T-helper 2 cell treated with Interferon-gamma antibody and Interleukin-4, amounts not matched to agents 5 μg/mL and 100 μg/mL, for 36 hours (primary cell): ENCODE data around the gene STK11.

Experiments used
- DNase-seq: peaks from one replicate; pipeline ENCODE4 v3.0.0; 2021; ENCODE audit warnings: low spot score
- H3K27ac Mint-ChIP-seq: one replicate; pipeline ENCODE4 v1.8.0; 2021; ENCODE audit warnings: mild to moderate bottlenecking, mixed read lengths
- H3K27me3 Mint-ChIP-seq: one replicate; pipeline ENCODE4 v1.8.0; 2021; ENCODE audit warnings: low read depth, mixed read lengths
- H3K36me3 Mint-ChIP-seq: one replicate; pipeline ENCODE4 v1.8.0; 2021; ENCODE audit warnings: low read depth, mixed read lengths
- H3K4me1 Mint-ChIP-seq: one replicate; pipeline ENCODE4 v1.8.0; 2021; ENCODE audit warnings: low read depth, mixed read lengths
- H3K4me3 Mint-ChIP-seq: one replicate; pipeline ENCODE4 v1.8.0; 2022; ENCODE audit warnings: mild to moderate bottlenecking, moderate library complexity, mixed read lengths
- H3K9me3 Mint-ChIP-seq: one replicate; pipeline ENCODE4 v1.8.0; 2021; ENCODE audit warnings: mixed read lengths

STK11 gene

DNA sequence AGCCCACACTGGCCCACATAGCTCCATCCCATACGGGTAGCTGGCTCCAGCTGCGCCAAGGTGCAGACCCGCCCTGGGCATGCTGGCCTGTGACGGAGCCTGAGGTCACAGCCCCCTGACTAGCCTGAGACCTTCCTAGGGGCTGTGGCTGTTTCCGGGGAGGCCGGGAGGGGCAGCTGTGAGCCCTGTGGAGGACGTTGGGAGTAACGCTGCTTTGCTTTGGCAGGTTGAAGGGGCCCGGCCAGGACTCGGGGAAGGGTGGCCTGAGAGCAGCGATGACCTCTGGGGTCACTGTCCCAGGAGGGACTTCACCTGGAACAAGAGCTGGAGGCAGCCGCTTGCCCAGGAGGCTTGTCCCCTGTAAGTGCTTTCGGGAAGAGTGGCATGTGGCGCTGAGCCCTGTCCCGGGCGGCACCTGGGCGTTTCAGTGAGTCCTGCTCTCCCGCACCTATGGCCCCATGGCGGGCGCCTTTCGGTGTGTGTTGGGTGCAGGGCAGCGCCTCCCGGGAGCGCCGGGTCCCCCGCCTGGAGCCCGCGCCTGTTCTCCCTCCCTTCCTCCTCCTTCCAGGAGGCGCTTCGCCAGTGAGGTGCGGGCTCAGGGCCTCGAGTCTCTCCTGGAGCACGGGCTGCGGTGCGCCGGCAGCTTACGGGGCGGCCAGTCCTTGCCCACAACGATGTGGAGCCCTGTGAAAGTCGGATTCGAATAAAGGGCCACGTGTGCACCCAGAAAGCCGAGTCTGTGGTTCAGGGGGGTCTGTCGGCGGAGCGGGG lies 68.7 kb downstream of the STK11 start:
- Mint-ChIP-seq H3K4me3 (peak overlapping the region; percentile 72), H3K27me3 (no peaks in the 10 kb centered on the region), H3K27ac (peak overlapping the region; percentile 74), H3K36me3 (peaks cover 56% of the 10 kb centered on the region), H3K4me1 (peaks cover 26% of the 10 kb centered on the region), H3K9me3 (no peaks in the 10 kb centered on the region)
- no peak for DNase-seq

DNA sequence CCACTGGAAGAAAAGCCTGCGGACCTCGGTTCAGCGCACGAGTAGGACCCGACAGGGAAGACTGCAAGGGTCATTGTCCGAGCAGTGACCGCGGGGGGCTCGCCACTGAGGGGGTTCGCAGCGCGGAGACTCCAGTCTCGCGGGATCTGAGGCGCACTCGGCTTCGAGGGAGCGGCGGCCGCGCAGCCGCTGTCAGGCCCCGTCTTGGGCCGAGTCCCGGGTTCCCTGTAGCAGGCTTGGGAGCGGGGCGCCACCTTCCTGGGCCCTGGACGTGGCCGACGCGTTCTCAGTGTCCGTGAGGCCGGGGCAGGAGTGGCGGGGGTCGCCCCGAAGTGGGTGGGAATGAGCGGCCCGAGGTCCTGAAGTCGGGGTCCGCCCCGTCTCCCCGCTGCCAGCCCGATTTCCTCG lies 69.3 kb downstream of the STK11 start:
- H3K4me3 Mint-ChIP-seq, result peak overlapping the region; percentile 72
- H3K9me3 Mint-ChIP-seq, result no peaks in the 10 kb centered on the region
- H3K36me3 Mint-ChIP-seq, result peaks cover 61% of the 10 kb centered on the region
- H3K27ac Mint-ChIP-seq, result peak overlapping the region; percentile 74
- H3K4me1 Mint-ChIP-seq, result peaks cover 28% of the 10 kb centered on the region
- no peaks in the 10 kb centered on the region for H3K27me3 Mint-ChIP-seq
- no peak for DNase-seq

DNA sequence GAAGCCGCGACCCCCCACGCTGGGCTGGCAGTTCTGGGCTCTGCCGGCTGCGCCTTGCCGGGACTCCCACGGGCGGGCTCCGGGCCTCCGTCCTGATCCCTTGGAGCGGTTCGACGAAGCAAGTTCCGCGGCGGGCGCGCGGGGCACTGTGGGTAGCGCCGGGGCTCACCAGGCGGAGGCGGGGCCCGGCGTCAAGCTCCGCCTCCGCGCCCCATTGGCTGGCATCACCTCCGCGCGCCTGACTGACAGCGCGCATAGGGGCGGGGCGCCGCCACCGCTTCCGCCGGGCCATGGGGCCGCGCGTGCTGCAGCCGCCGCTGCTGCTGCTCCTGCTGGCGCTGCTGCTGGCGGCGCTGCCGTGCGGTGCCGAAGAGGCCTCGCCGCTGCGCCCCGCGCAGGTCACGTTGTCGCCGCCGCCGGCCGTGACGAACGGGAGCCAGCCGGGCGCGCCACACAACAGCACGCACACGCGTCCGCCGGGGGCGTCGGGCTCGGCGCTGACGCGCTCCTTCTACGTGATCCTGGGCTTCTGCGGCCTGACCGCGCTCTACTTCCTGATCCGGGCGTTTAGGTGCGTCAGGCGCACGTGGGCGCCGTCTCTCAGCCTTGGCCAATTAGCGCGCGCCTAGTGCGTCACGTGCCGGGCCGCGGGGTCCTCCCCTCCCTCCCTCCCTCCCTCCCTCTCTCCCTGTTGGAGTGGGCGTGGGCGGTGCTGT lies 69.8 kb downstream of the STK11 start, which contains the start of gene FAM174C:
FAM174C (plus strand) TSS at position 271 of the 716 bp plus-strand sequence; CDS start at position 291, 20 bp downstream.
- Mint-ChIP-seq H3K9me3 (no peaks in the 10 kb centered on the region), H3K4me1 (peaks cover 27% of the 10 kb centered on the region), H3K36me3 (peaks cover 59% of the 10 kb centered on the region), H3K4me3 (peak within 1 kb of the TSS; percentile 88), H3K27me3 (no peaks in the 10 kb centered on the region), H3K27ac (peak within 1 kb of the TSS; percentile 97)
- peak; percentile 96 for DNase-seq

DNA sequence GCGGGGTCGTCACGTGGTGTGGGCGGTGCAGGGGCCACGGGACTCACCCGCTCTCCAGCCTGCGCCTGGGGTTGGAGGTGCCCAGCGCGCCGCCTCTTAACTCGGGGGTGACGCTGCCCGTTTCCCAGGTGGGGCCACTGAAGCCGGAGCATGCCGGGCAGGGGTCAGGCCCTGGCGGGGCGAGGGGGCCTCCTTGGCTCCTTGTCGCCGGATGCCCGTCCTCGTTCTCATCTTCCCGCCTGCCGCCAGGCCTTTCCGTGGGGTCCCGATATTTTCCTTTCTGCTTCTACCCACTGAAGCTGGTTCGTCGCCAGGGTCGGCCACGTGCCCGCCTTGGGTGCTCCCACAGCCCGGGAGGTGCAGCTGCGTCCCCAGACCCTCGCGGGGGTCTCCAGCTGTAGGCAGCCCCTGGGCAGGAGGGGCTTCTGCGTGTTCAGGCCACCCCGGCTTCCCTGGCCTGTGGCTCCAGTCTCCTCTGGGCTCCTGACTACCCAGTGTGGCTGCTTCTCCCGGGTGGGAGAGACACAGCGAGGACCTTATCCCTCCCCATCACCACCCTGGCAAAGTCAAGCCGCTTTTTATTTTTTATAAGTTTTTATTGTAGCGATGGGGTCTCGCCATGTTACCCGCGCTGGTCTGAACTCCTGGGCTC lies 70.5 kb downstream of the STK11 start:
- Mint-ChIP-seq H3K27me3 (no peaks in the 10 kb centered on the region), H3K9me3 (no peaks in the 10 kb centered on the region), H3K36me3 (peaks cover 53% of the 10 kb centered on the region), H3K4me3 (peak overlapping the region; percentile 88), H3K4me1 (peaks cover 22% of the 10 kb centered on the region), H3K27ac (peak overlapping the region; percentile 97)
- no peak for DNase-seq

DNA sequence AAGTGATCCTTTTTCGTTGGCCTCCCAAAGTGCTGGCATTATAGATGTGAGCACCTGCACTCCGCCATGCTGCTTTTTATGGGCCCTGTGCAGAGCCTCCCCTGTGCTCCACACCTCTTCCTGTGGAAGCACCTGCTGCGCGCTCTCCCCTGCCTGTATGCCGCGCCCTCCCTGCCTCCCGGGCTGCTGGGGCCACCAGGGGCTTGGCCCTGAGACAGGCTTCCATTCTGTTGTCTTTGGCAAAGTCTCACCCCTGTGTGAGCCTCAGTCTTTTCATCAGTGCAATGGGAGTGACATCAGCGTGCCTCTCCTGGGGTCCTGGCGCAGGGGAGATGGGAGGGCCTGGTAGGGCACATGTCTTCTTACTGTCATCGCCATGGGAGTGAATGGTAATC lies 71.0 kb downstream of the STK11 start:
- H3K4me1 Mint-ChIP-seq, result peaks cover 17% of the 10 kb centered on the region
- peaks cover 48% of the 10 kb centered on the region for H3K36me3 Mint-ChIP-seq
- peak overlapping the region; percentile 93 for H3K27ac Mint-ChIP-seq
- peak overlapping the region; percentile 88 for H3K4me3 Mint-ChIP-seq
- no peaks in the 10 kb centered on the region for H3K9me3 Mint-ChIP-seq
- H3K27me3 Mint-ChIP-seq, result peaks cover under 1% of the 10 kb centered on the region
- no peak for DNase-seq

DNA sequence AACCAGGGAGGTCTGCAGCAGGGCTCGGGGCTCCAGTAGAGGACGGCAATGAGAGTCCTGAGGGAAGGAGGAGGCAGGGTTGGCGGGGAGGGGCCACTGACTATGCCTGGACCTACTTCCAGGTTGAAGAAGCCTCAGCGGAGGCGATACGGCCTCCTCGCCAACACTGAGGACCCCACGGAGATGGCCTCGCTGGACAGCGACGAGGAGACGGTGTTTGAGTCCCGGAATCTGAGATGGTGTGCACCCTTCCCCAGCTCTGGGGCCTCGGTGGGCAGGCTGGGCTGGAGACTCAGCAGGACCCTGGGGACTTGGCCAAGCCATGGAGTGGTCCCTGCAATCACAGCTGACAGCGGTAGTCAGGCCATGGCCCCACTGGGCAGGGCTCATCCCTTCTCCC lies 71.5 kb downstream of the STK11 start:
- H3K4me3 Mint-ChIP-seq, result peak overlapping the region; percentile 88
- H3K4me1 Mint-ChIP-seq, result peaks cover 18% of the 10 kb centered on the region
- H3K27me3 Mint-ChIP-seq, result peaks cover 2% of the 10 kb centered on the region
- no peak for DNase-seq
- peak overlapping the region; percentile 93 for H3K27ac Mint-ChIP-seq
- peaks cover 44% of the 10 kb centered on the region for H3K36me3 Mint-ChIP-seq
- no peaks in the 10 kb centered on the region for H3K9me3 Mint-ChIP-seq
